GM18505 (cell line): Measurements from ENCODE around the gene AHRR.

Source experiments
- ATAC-seq: cut with Tn5 transposase; IDR thresholded peaks from one replicate; pipeline ENCODE4 v1.9.1; 2021; ENCODE audit not compliant: unreplicated experiment
- POLR2A ChIP-seq: IDR thresholded peaks from 4 replicates; pipeline ENCODE4 v1.6.1; 2011; ENCODE audit warnings: borderline replicate concordance; ENCODE audit not compliant: insufficient read depth, insufficient read length; ENCODE audit errors: extremely low read depth

The AHRR gene

GRCh38 chr5:387491-388265 lies 66.2 kb downstream of the AHRR start:
- no peak for ATAC-seq
- TF ChIP-seq POLR2A = no peak

GRCh38 chr5:388266-389196 lies 67.0 kb downstream of the AHRR start:
- ATAC-seq = no peak
- no peak for TF ChIP-seq POLR2A

GRCh38 chr5:389197-389821 lies 67.8 kb downstream of the AHRR start:
- TF ChIP-seq POLR2A = no peak
- ATAC-seq = no peak

GRCh38 chr5:389891-390622 lies 68.5 kb downstream of the AHRR start:
- no peak for ATAC-seq
- no peak for TF ChIP-seq POLR2A

GRCh38 chr5:390623-391491 lies 69.3 kb downstream of the AHRR start:
- no peak for ATAC-seq
- TF ChIP-seq POLR2A = no peak

GRCh38 chr5:392431-392988 lies 71.0 kb downstream of the AHRR start:
- ATAC-seq = peak; percentile 76
- TF ChIP-seq POLR2A = peak; percentile 20

- no peak for TF ChIP-seq POLR2A
- no peak for ATAC-seq
Measured at GRCh38 chr5:393846-394275, 72.3 kb downstream of the AHRR start.

- ATAC-seq = no peak
- TF ChIP-seq POLR2A = no peak
Measured at GRCh38 chr5:394671-395155, 73.2 kb downstream of the AHRR start.

GRCh38 chr5:395156-395920 lies 73.8 kb downstream of the AHRR start:
- TF ChIP-seq POLR2A = no peak

GRCh38 chr5:395921-396530 lies 74.5 kb downstream of the AHRR start:
- ATAC-seq = no peak
- TF ChIP-seq POLR2A = no peak

More at GRCh38 chr5:395156-395920, 73.8 kb downstream of the AHRR start:
- ATAC-seq = no peak
